Lower leg skin (tissue), 4 donors: ENCODE measurements around the gene OGFOD1. TPM values are rescaled to one million over a fixed set of nuclear protein-coding genes. Genes with fewer than 3 reads are reported as not detected.
A peak's percentile ranks its signal among the peaks of the same experiment; 100 is the strongest.

ENCODE experiments used
- DNase-seq, 2 donors: peaks; one replicate each; pipeline ENCODE4 v3.0.0-alpha.2; 2019; ENCODE audit warnings: low spot score in 2 of 2
- H3K4me3 ChIP-seq: fragments of 200-600 bp; sonication (generic); 2 replicates; pipeline ENCODE4 v1.5.1; 2017; ENCODE audit warnings: mild to moderate bottlenecking, low read depth; ENCODE audit not compliant: poor library complexity, severe bottlenecking
- CTCF ChIP-seq, 3 donors: fragments of 450-650 bp; IDR thresholded peaks; one replicate each; pipeline ENCODE4 v1.5.1; 2016; ENCODE audit warnings: antibody characterized with exemption in 3 of 3, mild to moderate bottlenecking in 3 of 3, moderate library complexity in 2 of 3
- POLR2A ChIP-seq, 2 donors: fragments of 450-650 bp; IDR thresholded peaks; one replicate each; pipeline ENCODE4 v1.6.1; 2016 to 2017; ENCODE audit warnings: antibody characterized with exemption in 2 of 2, mild to moderate bottlenecking in 1 of 2, moderate library complexity in 1 of 2
- WGBS, 2 donors: methylation state at CpG; one replicate each; pipeline ENCODE4 v1.1.5; 2018; 5-methylcytosine and 5-hydroxymethylcytosine counted together
- intact Hi-C: fragments of 100-400 bp; cut with DNase I; formaldehyde crosslinking; loops from one replicate; pipeline ENCODE4 v1.15.0; 2023; ENCODE audit warnings: low total_unique reads
- total RNA-seq, 4 donors: library from RNA; depleted of rRNA; stranded (reverse); fragments of >200 nt; gene quantifications; one replicate each; pipeline ENCODE4 v1.1.0, GENCODE V29; 2016

The OGFOD1 gene
- total RNA-seq, 4 donors from 2014 or later = 17.0 to 42.2 (median 34.6) TPM

- H3K4me3 ChIP-seq = no peak overlapping the region
- no peak for TF ChIP-seq CTCF (IDR thresholded peaks at IDR 0.05)
- no peak for TF ChIP-seq POLR2A (IDR thresholded peaks at IDR 0.05)
- DNase-seq = no peak
- WGBS, 2 donors = 54 to 63% methylated on average over 3 of the region's 3 CpGs
- intact Hi-C loops = no loop called here
These were observed 53.8 kb downstream of the OGFOD1 start for GRCh38 chr16:56505181-56505580.

GRCh38 chr16:56506941-56507340 is 55.6 kb downstream of the OGFOD1 start:
- TF ChIP-seq CTCF (IDR thresholded peaks at IDR 0.05) = no peak
- no peak for TF ChIP-seq POLR2A (IDR thresholded peaks at IDR 0.05)
- no peak overlapping the region for H3K4me3 ChIP-seq
- intact Hi-C loops = no loop called here
- DNase-seq = no peak

- 69 to 77% methylated on average over 2 of the region's 2 CpGs for WGBS, 2 donors
- intact Hi-C loops = loop anchor here (10.0 kb wide), 2 partner anchors 94 to 194 kb away; partner anchors contain the start of gene MT2A
- no peak for DNase-seq
- TF ChIP-seq POLR2A (IDR thresholded peaks at IDR 0.05) (no peak), CTCF (IDR thresholded peaks at IDR 0.05) (no peak)
- H3K4me3 ChIP-seq = no peak overlapping the region
These were observed 59.2 kb downstream of the OGFOD1 start for GRCh38 chr16:56510544-56510943.

GRCh38 chr16:56512025-56512424 is 60.7 kb downstream of the OGFOD1 start:
- TF ChIP-seq CTCF (IDR thresholded peaks at IDR 0.05) = no peak
- no peak for TF ChIP-seq POLR2A (IDR thresholded peaks at IDR 0.05)
- no peak for DNase-seq
- intact Hi-C loops = loop anchor here (10.0 kb wide), 2 partner anchors 93 to 193 kb away; partner anchors contain the start of gene MT2A
- no peak overlapping the region for H3K4me3 ChIP-seq
- 95 to 100% methylated on average over 1 of the region's 1 CpG for WGBS, 2 donors

- intact Hi-C loops = loop anchor here (10.0 kb wide), 2 partner anchors 92 to 192 kb away; partner anchors contain the start of gene MT2A
- 90 to 91% methylated on average over 2 of the region's 2 CpGs for WGBS, 2 donors
- TF ChIP-seq POLR2A (IDR thresholded peaks at IDR 0.05) (no peak), CTCF (IDR thresholded peaks at IDR 0.05) (no peak)
These were observed 61.7 kb downstream of the OGFOD1 start for GRCh38 chr16:56513091-56513490.

GRCh38 chr16:56513972-56514371 is 62.6 kb downstream of the OGFOD1 start:
- no peak overlapping the region for H3K4me3 ChIP-seq
- 56 to 59% methylated on average over 3 of the region's 3 CpGs for WGBS, 2 donors
- TF ChIP-seq POLR2A (IDR thresholded peaks at IDR 0.05) (no peak), CTCF (IDR thresholded peaks at IDR 0.05) (peak in 1 of 3 donors; percentile 47)
- intact Hi-C loops = loop anchor here (10.0 kb wide), 2 partner anchors 91 to 191 kb away; partner anchors contain the start of gene MT2A
- peak in 1 of 2 donors; percentile 41 for DNase-seq

More at GRCh38 chr16:56513091-56513490, 61.7 kb downstream of the OGFOD1 start:
- DNase-seq = no peak
- no peak overlapping the region for H3K4me3 ChIP-seq
